NB4 (cell line): ENCODE results near the gene ABTB2.
A peak's percentile ranks its signal among the peaks of the same experiment; 100 is the strongest.

ENCODE experiments used
- DNase-seq: peaks from one replicate; pipeline ENCODE4 v3.0.0; 2010; ENCODE audit warnings: low read depth
- H3K4me3 ChIP-seq: one replicate; pipeline ENCODE4 v1.5.1; 2011; ENCODE audit warnings: mild to moderate bottlenecking, low read depth, low read length, moderate library complexity
- CTCF ChIP-seq: IDR thresholded peaks from one replicate; pipeline ENCODE4 v1.5.1; 2012; ENCODE audit warnings: low read depth, low read length
- MAX ChIP-seq: IDR thresholded peaks from 2 replicates; pipeline ENCODE4 v1.6.1; 2011; ENCODE audit warnings: low read depth, low read length
- MYC ChIP-seq: IDR thresholded peaks from 2 replicates; pipeline ENCODE4 v1.6.1; 2011; ENCODE audit warnings: low read depth, low read length
- POLR2A ChIP-seq: IDR thresholded peaks from 2 replicates; pipeline ENCODE4 v1.6.1; 2011; ENCODE audit warnings: mild to moderate bottlenecking; ENCODE audit not compliant: insufficient read length; ENCODE audit errors: extremely low read depth

The ABTB2 gene

GRCh38 chr11:34188181-34188580 lies 169.6 kb downstream of the ABTB2 start:
- TF ChIP-seq POLR2A (no peak), MYC (no peak), CTCF (no peak), MAX (no peak)
- no peak for DNase-seq

DNA sequence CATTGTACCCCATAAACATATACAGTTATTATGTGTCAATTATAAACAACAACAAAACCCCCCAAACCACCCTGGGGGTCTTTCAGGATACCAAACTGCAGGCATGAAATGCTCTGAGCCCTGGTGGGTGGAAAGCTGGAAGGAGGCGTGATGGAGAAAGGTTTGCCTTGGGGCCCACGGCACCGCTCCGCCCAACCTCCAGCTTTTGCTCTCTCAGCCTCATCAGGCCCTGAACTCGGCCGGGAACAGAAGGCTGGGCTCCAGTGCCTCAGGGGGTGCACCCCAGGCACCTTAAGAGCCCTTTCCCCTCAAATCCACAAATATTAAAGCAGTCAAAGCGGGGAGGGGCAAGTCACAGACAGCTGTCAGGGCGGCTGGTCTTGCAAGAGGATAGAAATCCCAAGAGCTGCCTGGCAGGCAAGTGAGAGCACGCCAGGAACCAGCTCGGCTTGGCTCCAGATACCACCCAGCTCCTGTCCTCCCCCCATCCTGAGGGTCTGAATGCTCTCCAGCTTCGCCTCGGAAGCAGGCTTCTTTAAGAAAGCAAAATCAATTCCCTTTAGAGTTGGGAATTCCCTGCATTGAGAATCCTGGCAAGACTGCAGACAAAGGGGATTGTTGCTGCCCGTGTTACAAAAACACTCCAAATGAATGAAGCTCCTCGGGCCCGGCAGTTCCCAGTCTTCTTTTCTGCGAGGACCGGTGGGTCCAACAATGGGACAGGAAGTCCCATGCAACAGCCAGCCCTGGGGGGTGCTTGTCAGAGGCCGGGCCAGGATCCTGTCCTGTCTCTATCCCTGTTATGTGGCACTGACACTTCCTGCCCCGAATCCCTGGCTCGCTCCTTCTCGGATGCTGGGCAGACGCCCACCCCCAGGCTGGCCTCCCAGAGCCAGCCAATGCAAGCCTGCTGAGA lies 171.6 kb downstream of the ABTB2 start:
- no peak for DNase-seq
- TF ChIP-seq MYC (no peak), POLR2A (no peak), CTCF (no peak), MAX (no peak)
- no peak overlapping the region for H3K4me3 ChIP-seq

More at GRCh38 chr11:34188181-34188580, 169.6 kb downstream of the ABTB2 start:
- H3K4me3 ChIP-seq, result no peak overlapping the region

GRCh38 chr11:34184505-34185015 lies 173.2 kb downstream of the ABTB2 start:
- no peak overlapping the region for H3K4me3 ChIP-seq
- TF ChIP-seq POLR2A, result no peak
- no peak for TF ChIP-seq CTCF
- TF ChIP-seq MYC, result no peak
- TF ChIP-seq MAX, result 0 out of 2 replicates have a peak, but pooled peaks have one; percentile 7
- DNase-seq, result peak; percentile 53

- no peak for DNase-seq
Measured at GRCh38 chr11:34183848-34184391, 173.9 kb downstream of the ABTB2 start.

GRCh38 chr11:34182921-34183685 lies 174.7 kb downstream of the ABTB2 start:
- no peak overlapping the region for H3K4me3 ChIP-seq
- DNase-seq, result no peak
- TF ChIP-seq MYC (no peak), MAX (no peak), CTCF (no peak), POLR2A (no peak)

More at GRCh38 chr11:34183848-34184391, 173.9 kb downstream of the ABTB2 start:
- no peak overlapping the region for H3K4me3 ChIP-seq
- TF ChIP-seq MYC, result no peak

GRCh38 chr11:34182425-34182824 lies 175.4 kb downstream of the ABTB2 start:
- DNase-seq, result no peak
- H3K4me3 ChIP-seq, result no peak overlapping the region
- no peak for TF ChIP-seq POLR2A
- no peak for TF ChIP-seq MAX
- TF ChIP-seq CTCF, result no peak
- no peak for TF ChIP-seq MYC
